GM06990 (cell line): ENCODE measurements around the gene AQP3.
"Not testable (repeated sequence)": the region's sequence is repeated elsewhere in the genome, so short reads cannot be mapped to it uniquely, and the experiment has no call there.

ENCODE experiments used
- DNase-seq: peaks from one replicate; pipeline ENCODE4 v3.0.0-alpha.2; 2011; ENCODE audit not compliant: insufficient read length; ENCODE audit errors: extremely low read depth
- H3K27me3 ChIP-seq: replicated peaks from 2 replicates; pipeline ENCODE4 v1.6.0; 2011; ENCODE audit warnings: low read length; ENCODE audit not compliant: control insufficient read depth, insufficient read depth
- H3K36me3 ChIP-seq: 2 replicates; pipeline ENCODE4 v1.5.1; 2011; ENCODE audit warnings: low read length; ENCODE audit not compliant: control insufficient read depth, insufficient read depth
- H3K4me3 ChIP-seq: replicated peaks from 2 replicates; pipeline ENCODE4 v1.5.1; 2011; ENCODE audit warnings: low read depth, mild to moderate bottlenecking, control low read depth, low read length
- TF ChIP-seq, protein P1 (sequence below): IDR thresholded peaks from 2 replicates; pipeline ENCODE4 v1.5.1; 2011; ENCODE audit warnings: low read length, control low read depth, mild to moderate bottlenecking, inconsistent platforms; ENCODE audit not compliant: insufficient read depth, poor library complexity, severe bottlenecking

AQP3 gene

DNA sequence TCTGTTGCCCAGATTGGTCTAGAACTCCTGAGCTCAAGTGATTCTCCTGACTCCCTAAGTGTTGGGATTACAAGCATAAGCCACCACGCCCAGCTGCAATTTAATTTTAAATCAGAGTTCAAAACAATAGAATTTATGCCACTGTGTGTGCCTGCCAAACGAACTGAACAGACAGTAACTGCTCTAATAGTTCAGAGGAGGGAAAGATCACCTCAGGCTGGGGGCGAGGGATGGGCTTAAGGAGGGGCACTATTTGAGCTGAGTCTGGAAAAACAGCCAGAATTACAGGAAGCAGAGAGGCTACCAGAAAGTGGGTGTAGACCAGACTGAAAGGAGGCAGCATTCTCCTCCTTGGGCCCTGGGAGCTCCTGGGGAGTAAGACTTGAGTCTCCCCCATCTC, 14.1 kb upstream of the AQP3 start:
- peaks cover 42% of the 10 kb centered on the region for H3K36me3 ChIP-seq
- TF ChIP-seq, protein P1, sequence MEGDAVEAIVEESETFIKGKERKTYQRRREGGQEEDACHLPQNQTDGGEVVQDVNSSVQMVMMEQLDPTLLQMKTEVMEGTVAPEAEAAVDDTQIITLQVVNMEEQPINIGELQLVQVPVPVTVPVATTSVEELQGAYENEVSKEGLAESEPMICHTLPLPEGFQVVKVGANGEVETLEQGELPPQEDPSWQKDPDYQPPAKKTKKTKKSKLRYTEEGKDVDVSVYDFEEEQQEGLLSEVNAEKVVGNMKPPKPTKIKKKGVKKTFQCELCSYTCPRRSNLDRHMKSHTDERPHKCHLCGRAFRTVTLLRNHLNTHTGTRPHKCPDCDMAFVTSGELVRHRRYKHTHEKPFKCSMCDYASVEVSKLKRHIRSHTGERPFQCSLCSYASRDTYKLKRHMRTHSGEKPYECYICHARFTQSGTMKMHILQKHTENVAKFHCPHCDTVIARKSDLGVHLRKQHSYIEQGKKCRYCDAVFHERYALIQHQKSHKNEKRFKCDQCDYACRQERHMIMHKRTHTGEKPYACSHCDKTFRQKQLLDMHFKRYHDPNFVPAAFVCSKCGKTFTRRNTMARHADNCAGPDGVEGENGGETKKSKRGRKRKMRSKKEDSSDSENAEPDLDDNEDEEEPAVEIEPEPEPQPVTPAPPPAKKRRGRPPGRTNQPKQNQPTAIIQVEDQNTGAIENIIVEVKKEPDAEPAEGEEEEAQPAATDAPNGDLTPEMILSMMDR, result no peak
- no peak for DNase-seq
- H3K27me3 ChIP-seq, result no peaks in the 10 kb centered on the region
- no peak overlapping the region for H3K4me3 ChIP-seq

- no peak overlapping the region for H3K4me3 ChIP-seq
- H3K36me3 ChIP-seq, result peaks cover 37% of the 10 kb centered on the region
- TF ChIP-seq, protein P1, result no peak
- no peaks in the 10 kb centered on the region for H3K27me3 ChIP-seq
- no peak for DNase-seq
Measured at GRCh38 chr9:33460854-33461253, 13.5 kb upstream of the AQP3 start.

DNA sequence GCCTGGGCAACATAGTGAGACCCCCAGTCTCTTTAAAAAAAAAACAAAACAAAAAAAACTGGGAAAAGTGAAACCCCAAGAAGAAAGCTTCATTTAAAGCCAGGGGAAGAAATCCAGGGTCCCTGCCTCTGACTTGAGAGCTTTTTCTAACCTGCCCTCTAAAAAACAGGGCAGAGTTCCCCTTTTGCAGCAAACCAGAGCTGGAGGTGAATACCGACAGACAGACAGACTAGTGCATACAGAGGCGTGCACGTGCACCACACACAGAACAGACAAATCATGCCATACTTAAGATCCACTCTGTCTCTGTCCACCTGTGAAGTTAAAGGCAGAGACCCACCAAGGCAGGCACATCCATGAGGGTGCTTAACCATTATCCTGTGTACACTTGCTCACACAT, 11.7 kb upstream of the AQP3 start:
- no peaks in the 10 kb centered on the region for H3K27me3 ChIP-seq
- TF ChIP-seq, protein P1, result no peak
- no peak for DNase-seq
- no peak overlapping the region for H3K4me3 ChIP-seq
- peaks cover 24% of the 10 kb centered on the region for H3K36me3 ChIP-seq

- H3K36me3 ChIP-seq, result peaks cover 19% of the 10 kb centered on the region
- DNase-seq, result peak; percentile 60
- TF ChIP-seq, protein P1, result no peak
Measured at GRCh38 chr9:33458444-33458843, 11.1 kb upstream of the AQP3 start.

GRCh38 chr9:33455945-33456344, 8.6 kb upstream of the AQP3 start:
- Histone ChIP-seq H3K27me3 (no peaks in the 10 kb centered on the region), H3K4me3 (no peak overlapping the region), H3K36me3 (peaks cover 2% of the 10 kb centered on the region; the same call in 1 of the 2 replicates)
- DNase-seq, result no peak
- TF ChIP-seq, protein P1, result no peak

More at GRCh38 chr9:33458444-33458843, 11.1 kb upstream of the AQP3 start:
- Histone ChIP-seq H3K27me3 (no peaks in the 10 kb centered on the region), H3K4me3 (no peak overlapping the region)

DNA sequence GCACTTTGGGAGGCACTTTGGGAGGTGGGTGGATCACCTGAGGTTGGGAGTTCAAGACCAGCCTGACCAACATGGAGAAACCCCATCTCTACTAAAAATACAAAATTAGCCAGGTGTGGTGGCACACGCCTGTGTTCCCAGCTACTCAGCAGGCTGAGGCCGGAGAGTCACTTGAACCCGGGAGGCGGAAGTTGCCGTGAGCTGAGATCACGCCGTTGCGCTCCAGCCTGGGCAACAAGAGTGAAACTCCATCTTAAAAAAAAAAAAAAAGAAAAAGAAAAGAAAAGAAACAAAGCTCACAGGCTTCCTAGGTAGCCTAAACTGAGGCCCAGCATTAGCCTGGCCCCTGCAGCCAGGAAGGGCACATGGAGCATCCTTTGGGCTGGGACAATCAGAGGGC, 8.1 kb upstream of the AQP3 start:
- H3K27me3 ChIP-seq, H3K36me3 ChIP-seq, DNase-seq, H3K4me3 ChIP-seq: not testable (repeated sequence)

GRCh38 chr9:33454661-33455026, 7.3 kb upstream of the AQP3 start:
- not testable (repeated sequence) for H3K4me3 ChIP-seq, H3K36me3 ChIP-seq, DNase-seq

More at GRCh38 chr9:33454661-33455026, 7.3 kb upstream of the AQP3 start:
- H3K27me3 ChIP-seq, result not testable (repeated sequence)
